Measurements from ENCODE around the gene HMCN2.

Gene HMCN2

DNA sequence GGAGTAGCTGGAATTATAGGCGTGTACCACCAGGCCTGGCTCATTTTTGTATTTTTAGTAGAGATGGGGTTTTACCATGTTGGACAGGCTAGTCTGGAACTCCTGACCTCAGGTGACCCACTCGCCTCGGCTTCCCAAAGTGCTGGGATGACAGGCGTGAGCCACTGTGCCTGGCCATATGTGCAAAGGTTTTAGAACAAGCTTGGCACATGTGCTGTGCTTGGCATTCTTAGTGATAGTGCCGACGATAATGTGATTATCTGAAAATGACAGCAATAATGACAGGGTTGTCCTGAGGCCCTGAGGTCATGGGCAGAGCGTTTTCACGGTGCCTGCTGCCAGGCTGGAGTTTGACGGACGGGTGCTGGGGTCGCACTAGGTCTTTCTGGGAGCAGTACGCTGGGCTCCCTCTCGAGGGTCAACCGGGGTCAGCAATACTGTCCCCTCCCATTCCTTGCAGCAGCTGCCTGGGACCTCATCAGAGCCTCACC, 42.6 kb downstream of the HMCN2 start:
- DNase-seq (ENCODE audit: low read depth in 2 of 2) = no peak

DNA sequence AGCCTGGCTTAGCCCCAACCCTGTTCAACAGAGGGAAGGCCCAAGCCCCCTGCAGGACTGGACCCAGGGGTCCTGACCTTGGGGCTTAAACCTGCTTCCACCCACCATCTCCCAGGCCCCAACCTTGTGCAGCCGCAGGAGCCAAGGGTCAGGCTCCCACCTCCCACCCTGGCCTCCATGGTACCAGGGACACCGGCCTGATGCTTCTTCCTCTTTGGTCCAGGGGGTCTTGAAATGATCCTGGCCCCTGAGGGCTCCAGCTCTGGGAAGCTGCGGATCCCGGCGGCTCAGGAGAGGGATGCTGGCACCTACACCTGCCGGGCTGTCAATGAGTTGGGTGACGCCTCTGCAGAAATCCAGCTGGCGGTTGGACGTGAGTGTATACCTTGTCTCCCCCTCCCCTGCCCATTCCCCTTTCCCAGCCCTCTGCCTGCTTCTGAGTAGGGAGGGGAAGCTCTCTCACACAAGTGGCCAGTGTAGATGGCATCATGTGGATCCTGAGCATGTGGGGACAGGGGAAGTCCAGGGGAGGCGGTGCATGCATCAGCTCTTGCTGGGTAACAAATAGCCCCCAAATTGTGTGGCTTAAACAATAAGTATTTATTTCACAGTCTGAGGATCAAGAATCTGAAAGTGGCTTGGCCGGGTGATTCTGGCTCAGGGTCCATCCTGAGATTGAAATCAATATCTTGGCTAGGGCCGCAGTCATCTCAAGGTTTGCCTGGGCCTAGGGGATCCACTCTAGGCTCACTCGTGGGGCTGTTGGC, 44.3 kb downstream of the HMCN2 start:
- DNase-seq (ENCODE audit: low read depth in 2 of 2) = no peak

DNA sequence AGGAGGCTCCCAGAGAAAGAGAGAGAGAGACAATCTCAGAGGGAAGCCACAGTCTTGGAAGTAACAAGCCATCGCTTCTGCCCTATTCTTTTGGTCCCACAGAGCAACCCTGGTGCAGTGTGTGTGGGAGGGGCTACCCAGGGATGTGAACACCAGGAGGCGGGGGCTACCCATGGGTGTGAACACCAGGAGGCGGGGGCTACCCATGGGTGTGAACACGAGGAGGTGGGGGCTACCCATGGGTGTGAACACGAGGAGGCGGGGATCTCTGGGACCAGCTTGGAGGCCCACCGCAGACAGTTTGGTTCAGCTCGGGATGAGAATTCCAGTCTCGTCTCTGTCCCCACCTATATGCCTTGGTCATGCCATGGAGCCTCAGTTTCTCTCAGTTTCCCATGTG, 44.9 kb downstream of the HMCN2 start:
- no peak for DNase-seq (ENCODE audit: low read depth in 2 of 2)

DNA sequence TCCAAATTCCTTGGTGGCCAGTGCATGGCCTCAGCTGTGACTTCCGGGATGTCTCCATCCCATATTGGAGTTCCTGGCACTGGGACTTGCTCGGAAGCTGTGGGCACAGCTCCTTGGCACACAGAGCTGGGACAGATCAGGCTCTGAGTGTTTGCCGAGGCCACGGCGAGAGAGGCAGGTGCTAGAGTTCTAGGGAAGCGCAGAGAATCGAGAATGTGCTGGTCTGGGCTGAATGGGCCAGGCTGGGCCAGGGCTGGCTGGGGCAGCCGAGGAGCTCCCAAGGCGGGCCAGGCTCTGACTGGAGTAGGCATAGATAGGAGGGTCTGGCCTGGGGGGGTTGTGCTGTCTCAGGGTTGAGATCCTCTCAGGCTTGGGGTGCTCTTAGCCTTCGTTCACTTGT, 45.4 kb downstream of the HMCN2 start:
- no peak for DNase-seq (ENCODE audit: low read depth in 2 of 2)

DNA sequence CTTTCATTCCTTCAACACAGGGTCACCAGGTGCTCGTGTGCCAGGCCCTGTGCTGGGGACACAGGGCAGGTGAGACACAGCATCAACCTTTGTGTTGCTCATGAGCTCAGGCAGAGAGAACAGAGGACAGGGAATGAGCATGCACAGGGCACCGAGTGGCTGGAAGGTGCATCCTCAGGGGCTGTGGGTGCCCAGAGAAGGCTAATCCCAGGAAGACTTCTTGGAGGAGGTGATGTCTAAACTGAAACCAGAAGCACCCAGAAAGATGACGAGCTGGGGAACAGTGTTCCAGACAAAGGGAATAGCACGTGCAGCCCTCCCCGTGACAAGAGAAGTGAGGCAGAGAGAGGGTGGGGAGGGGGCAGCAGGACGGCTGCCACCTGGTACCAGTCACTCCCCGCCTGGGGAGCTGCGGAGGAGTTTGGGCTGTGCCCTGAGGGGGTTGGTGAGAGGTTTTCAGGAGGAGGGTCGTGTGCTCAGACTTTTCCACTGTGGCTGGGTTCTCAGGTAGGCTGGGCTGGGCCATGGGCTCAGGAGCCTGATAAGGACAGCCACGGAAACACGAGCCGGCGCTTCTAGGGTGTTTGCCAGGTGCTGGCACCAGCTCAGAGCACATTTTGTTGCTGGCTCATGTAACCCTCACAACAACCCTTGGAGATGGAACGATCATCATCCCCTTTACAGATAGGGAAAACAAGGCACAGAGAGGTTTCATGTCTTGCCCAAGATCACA, 46.0 kb downstream of the HMCN2 start:
- DNase-seq (ENCODE audit: low read depth in 2 of 2) = no peak

DNA sequence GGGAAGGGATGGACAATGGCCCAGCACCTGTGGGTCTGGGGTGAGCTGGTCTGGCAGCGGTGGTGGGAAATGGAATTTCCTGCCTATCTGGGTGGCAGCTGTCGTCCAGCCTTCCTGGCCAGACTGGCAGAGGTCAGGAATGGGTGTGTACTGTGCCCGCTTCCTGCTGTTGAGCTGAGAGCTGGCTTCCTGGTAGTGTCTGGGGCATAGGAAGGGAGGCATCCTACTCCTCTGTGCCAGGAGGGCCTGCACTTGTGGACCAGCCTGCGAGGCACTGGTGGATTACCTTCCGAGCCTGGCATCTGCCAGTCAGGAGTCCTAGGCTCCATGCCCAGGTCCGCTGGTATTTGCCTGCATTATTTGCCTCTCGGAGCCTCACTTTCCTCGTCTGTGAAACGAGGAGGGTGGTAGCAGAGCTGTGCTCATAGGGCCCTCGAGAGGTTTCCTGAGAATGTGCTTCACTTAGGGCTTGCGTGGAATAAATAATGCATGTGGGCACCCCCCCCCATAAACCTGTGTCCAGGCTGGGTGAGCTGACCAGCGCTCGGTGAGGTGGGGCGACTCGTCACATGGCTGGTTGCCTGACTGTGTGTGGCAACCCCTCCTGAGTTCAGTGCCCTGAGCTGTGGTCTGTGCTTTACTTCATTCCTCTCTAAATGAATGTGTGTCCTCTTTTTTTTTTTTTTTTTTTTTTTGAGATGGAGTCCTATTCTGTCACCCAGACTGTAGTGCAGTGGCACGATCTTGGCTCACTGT, 47.7 kb downstream of the HMCN2 start:
- DNase-seq (ENCODE audit: low read depth in 2 of 2) = no peak

DNA sequence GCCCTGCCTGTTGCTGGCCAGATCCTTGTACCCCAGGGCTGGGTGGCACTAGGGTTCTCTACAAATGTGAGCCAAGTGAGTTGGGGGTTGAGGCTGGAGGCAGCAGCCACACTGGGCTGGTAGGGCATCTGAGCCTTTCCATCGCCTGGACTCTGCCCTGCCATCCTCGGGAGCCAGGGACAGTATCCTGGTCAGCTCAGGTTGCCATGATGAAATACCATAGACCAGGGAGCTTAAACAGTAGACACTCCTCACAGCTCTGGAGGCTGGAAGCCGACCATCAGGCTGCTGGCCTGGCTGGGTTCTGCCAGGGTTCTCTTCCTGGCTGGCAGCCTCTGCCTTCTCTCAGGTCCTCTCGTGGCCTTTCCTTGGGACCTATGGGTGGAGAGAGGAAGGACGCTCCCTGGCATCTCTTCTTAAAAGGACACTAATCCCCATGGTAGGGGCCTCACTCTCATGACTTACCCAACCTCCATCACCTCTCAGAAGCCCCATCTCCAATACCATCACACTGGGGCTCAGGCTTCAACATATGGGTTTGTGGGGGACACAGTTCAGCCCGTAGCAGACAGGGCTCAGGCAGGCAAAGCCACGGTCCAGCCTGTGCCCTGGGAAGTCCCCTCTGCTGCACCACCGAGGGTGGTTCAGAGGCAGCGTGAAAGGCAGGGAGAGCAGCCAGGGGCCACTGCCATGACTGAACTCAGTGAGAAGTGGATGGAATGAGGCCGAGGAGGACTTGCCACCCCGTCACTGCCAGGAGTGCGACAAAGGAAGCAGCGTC, 50.1 kb downstream of the HMCN2 start:
- no peak for DNase-seq (ENCODE audit: low read depth in 2 of 2)

DNA sequence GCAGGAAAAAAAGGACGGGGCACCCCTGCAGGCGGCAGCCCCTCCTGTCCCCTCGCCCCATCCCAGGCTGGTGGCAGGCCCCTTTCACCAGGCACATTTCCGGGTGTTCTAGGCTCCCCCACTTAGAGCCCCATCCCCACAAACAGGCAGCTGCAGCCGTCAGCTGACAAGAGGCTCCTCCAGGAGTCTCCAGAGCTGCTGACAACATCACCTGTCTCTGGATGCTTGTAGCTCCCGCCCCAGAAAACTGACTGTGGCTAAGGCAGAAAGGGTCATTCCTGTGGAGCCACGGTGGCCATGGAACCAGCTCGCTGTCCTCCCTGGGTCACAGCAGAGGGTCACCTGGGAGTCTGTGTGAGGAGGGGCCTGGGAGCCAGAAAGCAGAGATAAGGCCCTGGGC, 50.9 kb downstream of the HMCN2 start:
- no peak for DNase-seq (ENCODE audit: low read depth in 2 of 2)

DNA sequence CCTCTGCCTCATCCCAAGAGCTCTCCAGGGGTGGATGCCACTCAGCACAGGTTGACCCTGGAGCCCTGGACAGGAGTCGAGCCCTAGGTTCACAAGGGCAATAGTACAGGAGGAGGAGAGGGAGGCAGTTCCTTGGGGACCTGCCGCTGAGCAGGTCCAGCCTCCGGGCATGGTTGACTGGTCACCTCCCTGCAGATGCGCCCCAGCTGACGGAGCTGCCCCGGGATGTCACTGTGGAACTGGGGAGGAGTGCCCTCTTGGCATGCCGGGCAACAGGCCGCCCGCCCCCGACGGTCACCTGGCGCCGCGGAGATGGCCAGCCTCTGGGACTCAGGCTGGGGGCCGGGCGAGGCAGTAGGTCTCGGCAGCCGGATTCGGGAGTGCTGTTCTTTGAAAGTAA, 53.7 kb downstream of the HMCN2 start:
- DNase-seq (ENCODE audit: low read depth in 2 of 2) = no peak

DNA sequence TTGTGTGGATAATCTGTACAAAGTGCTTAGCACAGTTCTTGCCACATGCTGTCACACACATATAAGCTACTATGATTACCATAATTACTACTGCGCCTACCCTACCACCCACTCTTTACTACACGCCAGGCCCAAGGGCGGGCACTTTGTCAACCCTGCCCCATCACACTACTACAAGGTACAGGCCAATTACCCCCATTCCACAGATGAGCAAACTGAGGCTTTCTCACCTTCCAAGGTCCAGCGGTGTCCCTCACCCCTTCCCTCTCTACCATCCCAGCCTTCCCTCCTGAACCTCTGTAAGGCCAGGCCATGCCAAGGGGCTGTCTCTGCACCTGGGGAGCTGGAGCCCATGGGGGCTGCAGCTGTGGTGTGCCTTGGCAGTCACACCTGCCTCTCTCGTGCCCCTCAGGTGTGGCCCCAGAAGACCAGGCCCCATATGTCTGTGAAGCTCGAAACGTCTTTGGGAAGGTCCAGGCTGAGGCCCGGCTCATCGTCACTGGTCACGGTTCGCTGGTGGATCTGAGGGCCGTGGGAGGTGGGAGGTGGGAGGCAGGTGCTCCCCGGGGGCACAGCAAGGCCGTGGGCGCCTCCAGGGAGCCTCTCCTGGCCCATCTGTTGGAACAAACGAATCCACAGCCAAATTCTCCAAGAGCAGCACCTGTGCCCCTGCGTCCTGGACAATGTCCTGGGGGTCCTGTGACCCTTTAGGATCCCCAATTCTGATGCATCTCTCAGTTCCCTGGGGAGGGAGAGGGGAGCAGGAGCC, 54.6 kb downstream of the HMCN2 start:
- DNase-seq (ENCODE audit: low read depth in 2 of 2) = no peak

DNA sequence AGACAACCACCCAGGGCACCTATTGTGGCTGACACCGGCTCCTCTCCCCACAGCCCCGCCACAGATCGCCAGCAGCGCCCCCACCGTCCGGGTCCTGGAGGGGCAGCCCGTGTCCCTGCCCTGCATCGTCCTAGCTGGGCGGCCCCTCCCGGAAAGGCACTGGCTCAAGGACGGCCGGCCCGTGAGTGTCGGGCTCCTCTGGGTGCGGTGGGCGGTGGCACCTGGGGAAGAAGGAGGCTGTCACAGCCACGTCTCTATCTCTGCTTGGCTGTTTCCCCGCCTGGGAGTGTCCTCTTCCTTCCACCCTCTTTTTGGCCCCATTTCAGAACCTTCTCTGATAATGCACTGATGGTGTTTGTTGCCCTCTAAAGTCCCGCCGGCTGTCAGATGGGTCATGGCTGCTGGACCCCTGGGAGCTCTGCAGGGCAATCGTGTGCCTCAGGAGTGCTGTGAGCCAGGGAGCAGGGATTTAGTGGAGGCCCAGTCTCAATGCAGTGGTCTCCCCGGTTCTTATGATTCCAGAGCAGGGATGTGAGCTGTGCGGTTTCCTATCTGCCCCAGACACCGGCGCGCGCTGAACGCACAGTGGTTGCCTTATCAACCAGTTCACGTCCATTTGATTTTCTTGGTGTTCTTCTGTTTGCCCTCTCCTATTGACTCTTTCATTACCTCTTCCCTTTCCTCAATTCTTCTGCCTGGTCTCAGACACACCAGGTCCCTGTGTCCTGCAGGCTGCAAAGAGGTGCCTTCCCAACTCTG, 55.3 kb downstream of the HMCN2 start:
- no peak for DNase-seq (ENCODE audit: low read depth in 2 of 2)

DNA sequence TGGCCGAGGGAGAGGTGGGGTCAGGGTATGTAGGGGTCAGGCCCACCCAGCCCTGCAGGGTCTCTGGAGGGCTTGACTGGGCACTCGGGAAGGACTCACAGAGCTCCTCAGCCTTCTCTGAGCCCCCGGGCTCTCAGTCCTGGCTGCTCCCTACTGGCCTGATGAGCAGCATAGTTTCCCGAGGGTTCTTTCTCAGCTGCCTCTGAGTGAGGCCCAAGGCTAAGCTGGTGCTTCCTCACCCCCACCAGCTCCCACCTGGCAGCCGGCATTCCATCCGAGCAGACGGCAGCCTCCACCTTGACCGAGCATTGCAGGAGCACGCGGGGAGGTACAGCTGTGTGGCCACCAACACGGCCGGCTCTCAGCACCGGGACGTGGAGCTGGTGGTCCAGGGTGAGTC, 56.0 kb downstream of the HMCN2 start:
- no peak for DNase-seq (ENCODE audit: low read depth in 2 of 2)

DNA sequence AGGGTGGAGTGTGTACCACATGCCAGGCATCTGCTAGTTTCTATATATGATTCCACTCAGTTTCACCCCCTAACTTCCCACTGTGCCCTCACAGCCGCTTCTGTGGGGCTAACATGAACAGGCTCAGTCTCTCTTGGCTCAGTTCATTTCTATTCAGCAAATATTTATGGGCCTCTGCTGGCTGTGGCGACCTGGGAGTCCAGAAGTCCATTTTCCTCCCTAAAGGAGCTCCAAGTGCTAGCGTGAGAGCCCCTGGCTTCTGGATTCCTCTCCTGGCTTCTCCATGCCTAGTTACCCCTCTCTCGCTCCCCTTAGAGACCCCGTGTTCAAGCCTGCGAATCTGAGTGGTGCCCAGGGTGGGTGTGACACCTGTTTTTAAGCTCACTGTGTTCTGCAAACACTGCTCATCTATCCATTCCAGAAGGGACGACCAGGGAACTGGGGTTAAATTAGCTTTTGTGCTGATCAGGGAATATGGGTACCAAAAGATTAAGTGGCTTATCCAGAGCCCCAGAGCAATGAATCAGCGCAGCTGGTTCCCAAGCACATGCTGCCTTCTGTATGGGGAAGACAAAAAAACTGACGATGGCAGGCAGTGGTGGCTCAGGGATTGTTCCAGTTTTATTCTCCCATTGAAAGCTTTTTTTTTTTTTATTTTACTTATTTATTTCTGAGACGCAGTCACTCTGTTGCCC, 57.6 kb downstream of the HMCN2 start:
- no peak for DNase-seq (ENCODE audit: low read depth in 2 of 2)

DNA sequence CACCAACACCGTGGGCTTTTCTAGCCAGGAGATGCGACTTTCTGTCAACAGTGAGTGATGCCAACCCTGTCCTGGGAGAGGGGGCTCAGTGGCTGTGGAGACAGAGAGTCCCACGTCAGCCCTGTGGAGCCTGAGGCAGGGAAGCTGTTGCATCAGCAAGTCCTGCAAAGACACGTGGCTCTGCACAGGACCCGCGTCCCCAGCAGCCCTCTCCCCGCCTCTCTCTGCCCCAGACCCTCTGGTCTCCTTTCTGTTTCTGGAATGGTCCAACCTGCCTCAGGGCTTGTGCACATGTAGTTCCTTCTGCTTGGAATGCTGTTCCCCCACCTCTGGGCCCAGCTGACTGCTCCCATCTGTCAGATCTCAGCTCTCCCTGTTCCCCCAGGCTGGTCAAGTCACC, 60.4 kb downstream of the HMCN2 start:
- no peak for DNase-seq (ENCODE audit: low read depth in 2 of 2)

DNA sequence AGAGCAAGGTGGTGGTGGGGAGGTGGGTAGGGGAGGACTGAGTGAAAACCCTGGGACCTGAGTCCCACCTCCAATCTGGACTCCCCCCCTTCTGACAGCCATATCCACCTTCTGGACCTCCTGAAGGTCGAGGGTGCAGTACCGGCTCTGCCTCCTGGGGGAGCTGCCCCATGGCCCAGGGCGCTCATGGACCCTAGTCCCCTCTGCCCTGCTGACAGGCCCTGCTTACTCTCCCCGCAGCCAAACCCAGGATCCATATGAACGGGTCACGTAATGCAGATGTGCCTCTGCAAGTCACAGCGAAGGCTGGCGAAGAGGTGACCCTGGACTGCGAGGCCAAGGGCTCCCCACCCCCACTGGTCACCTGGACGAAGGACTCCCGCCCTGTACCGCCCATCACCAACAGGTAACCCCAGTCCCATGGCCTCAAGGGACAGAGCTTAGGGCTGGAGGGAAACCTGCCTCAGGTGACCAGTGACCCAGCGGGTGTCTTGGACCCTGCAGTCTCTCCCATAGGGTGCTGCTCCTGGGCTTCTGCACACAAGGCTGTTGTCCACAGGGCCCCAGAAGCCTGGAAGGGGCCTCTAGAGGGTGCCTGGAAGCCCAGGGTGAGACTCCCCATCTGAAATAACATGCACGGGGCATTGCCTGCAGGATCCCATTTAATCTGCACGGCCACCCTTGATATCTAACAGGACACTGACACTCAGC, 61.7 kb downstream of the HMCN2 start:
- DNase-seq (ENCODE audit: low read depth in 2 of 2) = no peak

DNA sequence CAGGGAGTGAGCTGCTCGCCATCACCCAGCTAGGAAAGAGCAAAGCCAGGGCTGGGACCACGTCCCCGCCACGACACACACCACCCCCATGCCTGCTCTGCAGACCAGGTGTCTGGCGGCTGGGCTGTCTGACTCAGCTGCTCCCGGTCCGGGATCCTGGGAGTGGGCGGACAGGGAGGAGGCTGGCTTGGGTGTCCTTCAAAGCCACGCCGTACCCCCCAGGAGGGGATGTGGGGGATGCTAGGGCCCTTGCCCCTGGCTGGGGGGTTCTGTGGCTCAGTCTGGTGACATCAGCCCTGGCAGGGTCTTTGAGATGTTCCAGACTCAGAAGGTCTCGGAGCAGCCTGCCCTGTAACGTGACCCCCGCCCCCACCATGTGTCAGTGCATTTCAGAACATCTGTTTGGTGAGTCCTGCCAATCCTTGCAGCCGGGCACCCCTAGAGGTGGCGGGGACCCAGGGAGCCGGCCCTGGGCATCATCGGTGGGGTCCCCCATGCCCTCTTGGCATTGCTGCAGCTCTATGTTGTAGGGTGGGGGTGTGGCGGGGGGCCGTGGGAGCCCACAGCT, 62.3 kb downstream of the HMCN2 start:
- DNase-seq (ENCODE audit: low read depth in 2 of 2) = no peak

DNA sequence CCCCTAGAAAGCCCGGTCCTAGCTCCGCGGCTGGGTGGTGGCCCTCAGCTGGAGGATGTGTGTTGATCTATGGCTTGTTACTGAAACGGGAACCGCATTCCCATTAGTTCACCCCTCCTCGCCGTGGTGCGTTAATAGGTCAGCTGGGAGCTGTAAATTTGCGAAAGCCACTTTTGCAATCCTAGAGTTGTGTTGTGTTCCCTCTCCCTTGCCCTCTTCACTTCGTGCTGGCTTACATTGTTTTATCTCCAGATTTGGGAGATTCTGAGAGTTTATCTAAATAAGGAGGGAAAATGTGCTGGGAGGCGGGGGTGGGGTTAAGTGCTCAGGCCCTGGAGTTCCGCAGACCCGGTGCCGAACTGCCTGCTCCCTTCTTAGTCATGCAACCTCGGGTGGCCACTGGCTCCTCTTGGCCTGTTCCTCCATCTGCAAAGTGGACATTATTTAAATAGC, 62.8 kb downstream of the HMCN2 start:
- DNase-seq (ENCODE audit: low read depth in 2 of 2) = no peak

DNA sequence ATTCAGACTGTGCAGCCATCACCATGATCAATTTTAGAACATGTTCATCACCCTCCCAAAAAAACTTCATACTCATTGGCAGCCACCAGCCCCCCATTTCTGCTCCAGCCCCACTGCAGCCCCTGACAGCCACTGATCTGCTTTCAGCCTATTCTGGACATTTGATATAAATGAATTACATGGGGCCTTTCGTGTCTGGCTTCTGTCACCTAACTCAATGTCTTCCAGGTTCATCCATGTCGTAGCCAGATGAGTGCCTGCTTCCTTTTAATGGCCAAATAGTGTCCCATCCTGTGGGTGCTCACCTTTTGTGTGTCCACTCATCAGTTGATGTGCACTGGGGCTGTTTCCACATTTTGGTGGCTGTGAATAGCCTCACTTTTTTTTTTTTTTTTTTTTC, 63.5 kb downstream of the HMCN2 start:
- no peak for DNase-seq (ENCODE audit: low read depth in 2 of 2)

Measured in stimulated activated CD8-positive, alpha-beta memory T cell treated with anti-CD3 and anti-CD28 coated beads, Interleukin-15, amount 100 ng/mL, for 48 hours (primary cell).